Hepatocyte (in vitro differentiated cells): ENCODE results near the gene C2orf81. TPM values are rescaled to one million over a fixed set of nuclear protein-coding genes. Genes with fewer than 3 reads are reported as not detected.

Source experiments
- DNase-seq: peaks from one replicate; pipeline ENCODE4 v3.0.0-alpha.2; 2016; ENCODE audit warnings: low spot score
- H2AFZ ChIP-seq: fragments of 200-600 bp; sonication (generic); 2 replicates; pipeline ENCODE4 v1.6.0; 2016; ENCODE audit warnings: antibody characterized with exemption, mild to moderate bottlenecking
- H3K27ac ChIP-seq: fragments of 200-600 bp; sonication (generic); 2 replicates; pipeline ENCODE4 v1.5.1; 2016; ENCODE audit warnings: mild to moderate bottlenecking
- H3K27me3 ChIP-seq: fragments of 200-600 bp; sonication (generic); 2 replicates; pipeline ENCODE4 v1.6.1; 2016
- H3K36me3 ChIP-seq: fragments of 200-600 bp; sonication (generic); replicated peaks from 2 replicates; pipeline ENCODE4 v1.5.1; 2016; ENCODE audit warnings: low read depth; ENCODE audit not compliant: insufficient read depth
- H3K4me1 ChIP-seq: fragments of 200-600 bp; sonication (generic); 2 replicates; pipeline ENCODE4 v1.5.1; 2016; ENCODE audit warnings: mild to moderate bottlenecking, moderate library complexity; ENCODE audit not compliant: insufficient read depth
- H3K4me2 ChIP-seq: fragments of 200-600 bp; sonication (generic); 2 replicates; pipeline ENCODE4 v1.6.0; 2016
- H3K4me3 ChIP-seq: fragments of 200-600 bp; sonication (generic); 2 replicates; pipeline ENCODE4 v1.5.1; 2016; ENCODE audit warnings: mild to moderate bottlenecking
- H3K79me2 ChIP-seq: fragments of 200-600 bp; sonication (generic); 2 replicates; pipeline ENCODE4 v1.6.0; 2017; ENCODE audit warnings: mild to moderate bottlenecking
- H3K9me2 ChIP-seq: fragments of 200-600 bp; sonication (generic); replicated peaks from 2 replicates; pipeline ENCODE4 v1.6.0; 2017; ENCODE audit warnings: mild to moderate bottlenecking; ENCODE audit not compliant: insufficient read depth
- H3K9me3 ChIP-seq: fragments of 200-600 bp; sonication (generic); 2 replicates; pipeline ENCODE4 v1.5.1; 2016; ENCODE audit warnings: low read depth, mild to moderate bottlenecking
- H4K20me1 ChIP-seq: fragments of 200-600 bp; sonication (generic); 2 replicates; pipeline ENCODE4 v1.6.0; 2016; ENCODE audit warnings: mild to moderate bottlenecking; ENCODE audit not compliant: insufficient read depth, poor library complexity, severe bottlenecking
- EZH2 ChIP-seq: fragments of 200-600 bp; sonication (generic); IDR thresholded peaks from 2 replicates; pipeline ENCODE4 v1.6.1; 2016; ENCODE audit warnings: antibody characterized with exemption, mild to moderate bottlenecking, borderline replicate concordance
- EZH2phosphoT487 ChIP-seq: fragments of 200-600 bp; sonication (generic); IDR thresholded peaks from one replicate; pipeline ENCODE4 v1.6.1; 2018; ENCODE audit warnings: antibody characterized with exemption, mild to moderate bottlenecking, low read depth, moderate library complexity; ENCODE audit not compliant: unreplicated experiment, severe bottlenecking
- WGBS: methylation state at CpG from one replicate; pipeline ENCODE4 v1.1.6; 2016; ENCODE audit warnings: low lambda C conversion rate; ENCODE audit errors: missing lambda C conversion rate; 5-methylcytosine and 5-hydroxymethylcytosine counted together
- polyA plus RNA-seq: library from polyadenylated mRNA; unstranded; fragments of >200 nt; fragmentation: Nextera tagmentation; extraction: Ambion mirVana; gene quantifications from 2 replicates; pipeline ENCODE4 v1.2.1, GENCODE V29; 2016
- total RNA-seq: library from RNA; depleted of rRNA; stranded (reverse); fragments of >200 nt; gene quantifications from 2 replicates; pipeline ENCODE4 v1.2.3, GENCODE V29; 2014
- TF ChIP-seq, protein P1 (sequence below): fragments of 200-600 bp; sonication (generic); IDR thresholded peaks from 2 replicates; pipeline ENCODE4 v1.5.1; 2016; ENCODE audit warnings: antibody characterized with exemption, mild to moderate bottlenecking; ENCODE audit not compliant: poor library complexity

Gene C2orf81
- total and polyA plus RNA-seq, 2 experiments from 2014 or later = 0.37 to 0.76 TPM

DNA sequence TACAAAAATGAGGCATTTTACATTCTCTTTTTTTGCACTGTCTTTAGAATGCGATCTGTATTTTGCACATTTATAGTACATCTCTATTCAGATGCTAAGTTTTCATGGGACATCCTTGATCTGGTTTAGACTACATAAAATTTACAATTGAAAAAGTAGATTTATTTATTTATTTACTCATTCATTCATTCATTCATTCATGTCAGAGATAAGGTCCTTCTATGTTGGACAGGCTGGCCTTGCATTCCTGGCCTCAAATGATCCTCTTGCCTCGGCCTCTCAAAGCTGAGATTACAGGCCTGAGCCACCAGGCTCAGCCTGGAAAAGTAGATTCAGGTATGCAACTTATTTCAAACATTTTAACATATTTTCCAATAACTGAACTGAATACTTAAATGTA is 25.3 kb downstream of the C2orf81 start:
- Histone ChIP-seq H2AFZ (no peak overlapping the region), H3K79me2 (peaks cover 5% of the 10 kb centered on the region), H3K9me3 (no peaks in the 10 kb centered on the region), H3K27me3 (no peaks in the 10 kb centered on the region), H3K9me2 (no peaks in the 10 kb centered on the region), H3K27ac (no peak overlapping the region), H4K20me1 (no peaks in the 10 kb centered on the region), H3K36me3 (no peaks in the 10 kb centered on the region), H3K4me3 (no peak overlapping the region), H3K4me1 (no peaks in the 10 kb centered on the region), H3K4me2 (no peak overlapping the region)
- TF ChIP-seq EZH2phosphoT487 (no peak), EZH2 (no peak)
- TF ChIP-seq, protein P1, sequence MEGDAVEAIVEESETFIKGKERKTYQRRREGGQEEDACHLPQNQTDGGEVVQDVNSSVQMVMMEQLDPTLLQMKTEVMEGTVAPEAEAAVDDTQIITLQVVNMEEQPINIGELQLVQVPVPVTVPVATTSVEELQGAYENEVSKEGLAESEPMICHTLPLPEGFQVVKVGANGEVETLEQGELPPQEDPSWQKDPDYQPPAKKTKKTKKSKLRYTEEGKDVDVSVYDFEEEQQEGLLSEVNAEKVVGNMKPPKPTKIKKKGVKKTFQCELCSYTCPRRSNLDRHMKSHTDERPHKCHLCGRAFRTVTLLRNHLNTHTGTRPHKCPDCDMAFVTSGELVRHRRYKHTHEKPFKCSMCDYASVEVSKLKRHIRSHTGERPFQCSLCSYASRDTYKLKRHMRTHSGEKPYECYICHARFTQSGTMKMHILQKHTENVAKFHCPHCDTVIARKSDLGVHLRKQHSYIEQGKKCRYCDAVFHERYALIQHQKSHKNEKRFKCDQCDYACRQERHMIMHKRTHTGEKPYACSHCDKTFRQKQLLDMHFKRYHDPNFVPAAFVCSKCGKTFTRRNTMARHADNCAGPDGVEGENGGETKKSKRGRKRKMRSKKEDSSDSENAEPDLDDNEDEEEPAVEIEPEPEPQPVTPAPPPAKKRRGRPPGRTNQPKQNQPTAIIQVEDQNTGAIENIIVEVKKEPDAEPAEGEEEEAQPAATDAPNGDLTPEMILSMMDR = no peak
- DNase-seq = no peak
- 89% methylated on average over 2 of the region's 2 CpGs for WGBS

DNA sequence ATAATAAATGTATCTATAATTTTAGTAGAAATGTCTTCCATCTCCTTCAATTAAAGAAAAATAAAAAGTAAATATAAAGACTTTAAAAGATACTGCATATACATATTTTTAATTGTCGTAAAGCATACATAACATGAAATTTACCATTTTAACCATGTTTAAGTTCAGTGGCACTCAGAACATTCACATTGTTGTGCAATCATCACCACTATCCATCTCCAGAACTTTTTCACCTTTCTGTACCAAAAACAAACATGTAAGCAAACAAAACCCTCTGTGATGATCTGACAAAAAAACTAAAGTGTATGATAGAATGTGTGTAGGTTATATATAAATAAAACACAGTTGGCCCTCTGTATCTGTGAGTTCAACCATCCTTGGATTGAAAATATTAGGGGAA is 27.9 kb downstream of the C2orf81 start:
- Histone ChIP-seq H3K79me2 (peaks cover 31% of the 10 kb centered on the region), H2AFZ (no peak overlapping the region), H3K36me3 (no peaks in the 10 kb centered on the region), H3K9me3 (no peaks in the 10 kb centered on the region), H3K9me2 (no peaks in the 10 kb centered on the region), H3K4me1 (peaks cover 14% of the 10 kb centered on the region), H3K27me3 (no peaks in the 10 kb centered on the region), H3K4me2 (no peak overlapping the region), H3K27ac (no peak overlapping the region), H4K20me1 (peaks cover 16% of the 10 kb centered on the region), H3K4me3 (no peak overlapping the region)
- TF ChIP-seq, protein P1 = no peak
- TF ChIP-seq EZH2 (no peak), EZH2phosphoT487 (no peak)
- DNase-seq = no peak
- WGBS = 95% methylated on average over 1 of the region's 1 CpG

DNA sequence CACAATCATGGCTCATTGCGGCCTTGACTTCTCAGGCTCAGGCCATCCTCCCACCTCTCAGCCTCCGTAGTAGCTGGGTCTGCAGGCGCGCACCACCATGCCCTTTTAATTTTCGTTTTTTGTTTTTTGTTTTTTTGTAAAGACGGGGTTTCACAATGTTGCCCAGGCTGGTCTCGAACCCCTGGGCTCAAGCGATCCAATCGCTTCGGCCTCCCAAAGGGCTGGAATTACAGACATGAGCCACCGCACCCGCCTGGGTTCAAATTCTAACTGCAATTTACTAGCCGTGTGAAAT is 29.0 kb downstream of the C2orf81 start:
- no peaks in the 10 kb centered on the region for H3K9me3 ChIP-seq
- H3K4me2 ChIP-seq = peak overlapping the region; percentile 79
- H4K20me1 ChIP-seq = peaks cover 18% of the 10 kb centered on the region
- TF ChIP-seq, protein P1 = no peak
- TF ChIP-seq EZH2phosphoT487 (no peak), EZH2 (no peak)
- DNase-seq = no peak
- no peaks in the 10 kb centered on the region for H3K36me3 ChIP-seq
- H3K9me2 ChIP-seq = no peaks in the 10 kb centered on the region
- H2AFZ ChIP-seq = peak overlapping the region; percentile 89
- peaks cover 43% of the 10 kb centered on the region for H3K79me2 ChIP-seq
- H3K27me3 ChIP-seq = no peaks in the 10 kb centered on the region
- H3K27ac ChIP-seq = no peak overlapping the region
- WGBS = 71% methylated on average over 13 of the region's 13 CpGs
- H3K4me1 ChIP-seq = peaks cover 14% of the 10 kb centered on the region
- H3K4me3 ChIP-seq = no peak overlapping the region
